IMR-90 (cell line): Measurements from ENCODE around the gene PLEKHS1.

ENCODE experiments used
- BHLHE40 ChIP-seq: fragments of 150-350 bp; IDR thresholded peaks from 2 replicates; pipeline ENCODE4 v1.6.1; 2016; ENCODE audit warnings: mild to moderate bottlenecking, low read depth, low read length
- CHD1 ChIP-seq: IDR thresholded peaks from 2 replicates; pipeline ENCODE4 v1.6.1; 2012; ENCODE audit warnings: low read depth, low read length, improper control_type of control experiment
- FOS ChIP-seq: fragments of 150-350 bp; IDR thresholded peaks from 2 replicates; pipeline ENCODE4 v1.6.1; 2016; ENCODE audit warnings: low read depth, low read length
- MAZ ChIP-seq: IDR thresholded peaks from 2 replicates; pipeline ENCODE4 v1.6.1; 2012; ENCODE audit warnings: low read depth, mild to moderate bottlenecking, low read length, improper control_type of control experiment, moderate library complexity, borderline replicate concordance
- MXI1 ChIP-seq: IDR thresholded peaks from 2 replicates; pipeline ENCODE4 v1.6.1; 2012; ENCODE audit warnings: low read depth, mild to moderate bottlenecking, low read length, moderate library complexity, borderline replicate concordance
- POLR2A ChIP-seq: IDR thresholded peaks from 2 replicates; pipeline ENCODE4 v1.6.1; 2012; ENCODE audit warnings: mild to moderate bottlenecking, low read depth, low read length
- RAD21 ChIP-seq: IDR thresholded peaks from 2 replicates; pipeline ENCODE4 v1.6.1; 2012; ENCODE audit warnings: low read length, improper control_type of control experiment
- RCOR1 ChIP-seq: IDR thresholded peaks from 2 replicates; pipeline ENCODE4 v1.6.1; 2012; ENCODE audit warnings: mild to moderate bottlenecking, low read length, improper control_type of control experiment; ENCODE audit not compliant: insufficient replicate concordance
- RFX5 ChIP-seq: IDR thresholded peaks from 2 replicates; pipeline ENCODE4 v1.8.0; 2012; ENCODE audit warnings: low read depth, mild to moderate bottlenecking, low read length, moderate library complexity
- SMC3 ChIP-seq: fragments of 150-350 bp; IDR thresholded peaks from 2 replicates; pipeline ENCODE4 v1.6.1; 2016; ENCODE audit warnings: low read depth, mild to moderate bottlenecking, antibody characterized with exemption, low read length, moderate library complexity
- TF ChIP-seq, protein P1 (sequence below): conservative IDR thresholded peaks from 2 replicates; pipeline ENCODE4 v1.5.1; 2012; ENCODE audit warnings: mild to moderate bottlenecking, low read depth, low read length, improper control_type of control experiment
- TF ChIP-seq, protein P2 (sequence below): fragments of 150-350 bp; IDR thresholded peaks from 2 replicates; pipeline ENCODE4 v1.6.1; 2016; ENCODE audit warnings: low read depth, mild to moderate bottlenecking, low read length, moderate library complexity, borderline replicate concordance

DNA sequence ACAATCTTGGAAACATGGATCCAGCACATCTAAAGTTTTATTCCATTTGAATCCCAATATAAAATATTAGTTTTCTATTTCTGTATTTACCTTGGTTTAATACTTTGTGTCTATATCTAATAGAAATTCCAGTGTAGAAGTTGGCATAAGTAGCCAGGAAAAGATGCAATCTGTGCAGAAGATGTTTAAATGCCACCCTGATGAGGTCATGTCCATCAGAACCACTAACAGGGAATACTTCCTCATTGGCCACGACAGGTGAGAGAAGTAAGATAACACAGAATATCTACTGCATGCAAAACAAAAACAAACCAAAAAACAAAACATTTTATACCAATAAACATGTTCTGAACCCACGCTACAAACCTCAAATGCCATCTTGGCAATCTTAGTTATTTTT is 15.7 kb downstream of the PLEKHS1 start:
- TF ChIP-seq, protein P1, sequence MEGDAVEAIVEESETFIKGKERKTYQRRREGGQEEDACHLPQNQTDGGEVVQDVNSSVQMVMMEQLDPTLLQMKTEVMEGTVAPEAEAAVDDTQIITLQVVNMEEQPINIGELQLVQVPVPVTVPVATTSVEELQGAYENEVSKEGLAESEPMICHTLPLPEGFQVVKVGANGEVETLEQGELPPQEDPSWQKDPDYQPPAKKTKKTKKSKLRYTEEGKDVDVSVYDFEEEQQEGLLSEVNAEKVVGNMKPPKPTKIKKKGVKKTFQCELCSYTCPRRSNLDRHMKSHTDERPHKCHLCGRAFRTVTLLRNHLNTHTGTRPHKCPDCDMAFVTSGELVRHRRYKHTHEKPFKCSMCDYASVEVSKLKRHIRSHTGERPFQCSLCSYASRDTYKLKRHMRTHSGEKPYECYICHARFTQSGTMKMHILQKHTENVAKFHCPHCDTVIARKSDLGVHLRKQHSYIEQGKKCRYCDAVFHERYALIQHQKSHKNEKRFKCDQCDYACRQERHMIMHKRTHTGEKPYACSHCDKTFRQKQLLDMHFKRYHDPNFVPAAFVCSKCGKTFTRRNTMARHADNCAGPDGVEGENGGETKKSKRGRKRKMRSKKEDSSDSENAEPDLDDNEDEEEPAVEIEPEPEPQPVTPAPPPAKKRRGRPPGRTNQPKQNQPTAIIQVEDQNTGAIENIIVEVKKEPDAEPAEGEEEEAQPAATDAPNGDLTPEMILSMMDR, result no peak
- TF ChIP-seq POLR2A, result no peak
- TF ChIP-seq MXI1, result no peak
- TF ChIP-seq SMC3, result no peak
- TF ChIP-seq RFX5, result no peak
- TF ChIP-seq RAD21, result no peak
- TF ChIP-seq BHLHE40, result no peak
- no peak for TF ChIP-seq CHD1
- TF ChIP-seq, protein P2, sequence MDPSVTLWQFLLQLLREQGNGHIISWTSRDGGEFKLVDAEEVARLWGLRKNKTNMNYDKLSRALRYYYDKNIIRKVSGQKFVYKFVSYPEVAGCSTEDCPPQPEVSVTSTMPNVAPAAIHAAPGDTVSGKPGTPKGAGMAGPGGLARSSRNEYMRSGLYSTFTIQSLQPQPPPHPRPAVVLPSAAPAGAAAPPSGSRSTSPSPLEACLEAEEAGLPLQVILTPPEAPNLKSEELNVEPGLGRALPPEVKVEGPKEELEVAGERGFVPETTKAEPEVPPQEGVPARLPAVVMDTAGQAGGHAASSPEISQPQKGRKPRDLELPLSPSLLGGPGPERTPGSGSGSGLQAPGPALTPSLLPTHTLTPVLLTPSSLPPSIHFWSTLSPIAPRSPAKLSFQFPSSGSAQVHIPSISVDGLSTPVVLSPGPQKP, result no peak
- TF ChIP-seq FOS, result no peak
- TF ChIP-seq RCOR1, result no peak
- TF ChIP-seq MAZ, result no peak
